ENCODE measurements around the gene MAGI3.

DNA sequence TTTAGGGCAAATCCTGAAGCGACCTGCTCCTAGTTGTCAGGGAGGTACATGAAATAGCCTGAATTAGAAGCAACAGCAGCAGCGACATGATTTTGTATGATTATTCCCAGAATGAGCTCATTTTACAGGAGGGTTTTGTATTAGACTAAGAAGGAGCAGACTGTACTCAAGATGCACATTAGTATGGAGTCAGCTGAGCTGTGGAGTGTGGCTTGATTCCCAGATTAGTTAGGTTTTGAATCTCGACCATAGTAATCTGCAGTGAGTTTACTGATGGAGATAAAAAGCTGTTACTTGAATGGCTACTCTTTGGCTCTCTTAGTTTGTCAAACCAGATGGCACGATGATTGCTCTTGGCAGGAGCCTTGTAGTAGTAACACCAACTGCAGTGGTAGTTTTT, 225.8 kb downstream of the MAGI3 start:
- TF ChIP-seq, protein P1, sequence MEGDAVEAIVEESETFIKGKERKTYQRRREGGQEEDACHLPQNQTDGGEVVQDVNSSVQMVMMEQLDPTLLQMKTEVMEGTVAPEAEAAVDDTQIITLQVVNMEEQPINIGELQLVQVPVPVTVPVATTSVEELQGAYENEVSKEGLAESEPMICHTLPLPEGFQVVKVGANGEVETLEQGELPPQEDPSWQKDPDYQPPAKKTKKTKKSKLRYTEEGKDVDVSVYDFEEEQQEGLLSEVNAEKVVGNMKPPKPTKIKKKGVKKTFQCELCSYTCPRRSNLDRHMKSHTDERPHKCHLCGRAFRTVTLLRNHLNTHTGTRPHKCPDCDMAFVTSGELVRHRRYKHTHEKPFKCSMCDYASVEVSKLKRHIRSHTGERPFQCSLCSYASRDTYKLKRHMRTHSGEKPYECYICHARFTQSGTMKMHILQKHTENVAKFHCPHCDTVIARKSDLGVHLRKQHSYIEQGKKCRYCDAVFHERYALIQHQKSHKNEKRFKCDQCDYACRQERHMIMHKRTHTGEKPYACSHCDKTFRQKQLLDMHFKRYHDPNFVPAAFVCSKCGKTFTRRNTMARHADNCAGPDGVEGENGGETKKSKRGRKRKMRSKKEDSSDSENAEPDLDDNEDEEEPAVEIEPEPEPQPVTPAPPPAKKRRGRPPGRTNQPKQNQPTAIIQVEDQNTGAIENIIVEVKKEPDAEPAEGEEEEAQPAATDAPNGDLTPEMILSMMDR (conservative IDR thresholded peaks at IDR 0.05; ENCODE audit: low read length), result no peak
- no peak for TF ChIP-seq EZH2phosphoT487 (IDR thresholded peaks at IDR 0.05; ENCODE audit: borderline replicate concordance, low read depth, low read length)

Measured in OCI-LY7 (cell line).